ENCODE data around the gene SELPLG.

The SELPLG gene

DNA sequence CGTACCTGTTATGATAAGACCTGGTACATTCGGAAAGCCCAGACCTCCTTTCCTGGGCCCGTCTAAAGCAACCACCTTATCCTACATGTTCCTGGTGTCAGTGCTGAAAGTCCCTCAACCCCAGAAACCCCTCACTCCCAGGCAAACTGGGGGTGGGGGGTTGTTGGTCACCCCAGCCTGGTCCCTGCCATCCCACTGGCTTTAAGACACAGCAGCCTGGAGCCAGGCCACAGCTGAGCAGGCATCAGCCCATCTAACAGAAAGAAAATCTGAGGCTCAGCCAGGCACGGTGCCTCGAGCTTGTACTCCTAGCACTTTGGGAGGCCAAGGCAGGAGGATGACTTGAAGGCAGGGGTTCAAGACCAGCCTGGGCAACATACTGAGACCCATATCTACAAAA lies 4.5 kb downstream of the SELPLG start:
- TF ChIP-seq, protein P1, sequence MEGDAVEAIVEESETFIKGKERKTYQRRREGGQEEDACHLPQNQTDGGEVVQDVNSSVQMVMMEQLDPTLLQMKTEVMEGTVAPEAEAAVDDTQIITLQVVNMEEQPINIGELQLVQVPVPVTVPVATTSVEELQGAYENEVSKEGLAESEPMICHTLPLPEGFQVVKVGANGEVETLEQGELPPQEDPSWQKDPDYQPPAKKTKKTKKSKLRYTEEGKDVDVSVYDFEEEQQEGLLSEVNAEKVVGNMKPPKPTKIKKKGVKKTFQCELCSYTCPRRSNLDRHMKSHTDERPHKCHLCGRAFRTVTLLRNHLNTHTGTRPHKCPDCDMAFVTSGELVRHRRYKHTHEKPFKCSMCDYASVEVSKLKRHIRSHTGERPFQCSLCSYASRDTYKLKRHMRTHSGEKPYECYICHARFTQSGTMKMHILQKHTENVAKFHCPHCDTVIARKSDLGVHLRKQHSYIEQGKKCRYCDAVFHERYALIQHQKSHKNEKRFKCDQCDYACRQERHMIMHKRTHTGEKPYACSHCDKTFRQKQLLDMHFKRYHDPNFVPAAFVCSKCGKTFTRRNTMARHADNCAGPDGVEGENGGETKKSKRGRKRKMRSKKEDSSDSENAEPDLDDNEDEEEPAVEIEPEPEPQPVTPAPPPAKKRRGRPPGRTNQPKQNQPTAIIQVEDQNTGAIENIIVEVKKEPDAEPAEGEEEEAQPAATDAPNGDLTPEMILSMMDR (IDR thresholded peaks at IDR 0.05; ENCODE audit: borderline replicate concordance, insufficient read depth, low read depth, low read length): no peak
- no peak overlapping the region for H3K4me3 ChIP-seq (ENCODE audit: low read depth, low read length)

DNA sequence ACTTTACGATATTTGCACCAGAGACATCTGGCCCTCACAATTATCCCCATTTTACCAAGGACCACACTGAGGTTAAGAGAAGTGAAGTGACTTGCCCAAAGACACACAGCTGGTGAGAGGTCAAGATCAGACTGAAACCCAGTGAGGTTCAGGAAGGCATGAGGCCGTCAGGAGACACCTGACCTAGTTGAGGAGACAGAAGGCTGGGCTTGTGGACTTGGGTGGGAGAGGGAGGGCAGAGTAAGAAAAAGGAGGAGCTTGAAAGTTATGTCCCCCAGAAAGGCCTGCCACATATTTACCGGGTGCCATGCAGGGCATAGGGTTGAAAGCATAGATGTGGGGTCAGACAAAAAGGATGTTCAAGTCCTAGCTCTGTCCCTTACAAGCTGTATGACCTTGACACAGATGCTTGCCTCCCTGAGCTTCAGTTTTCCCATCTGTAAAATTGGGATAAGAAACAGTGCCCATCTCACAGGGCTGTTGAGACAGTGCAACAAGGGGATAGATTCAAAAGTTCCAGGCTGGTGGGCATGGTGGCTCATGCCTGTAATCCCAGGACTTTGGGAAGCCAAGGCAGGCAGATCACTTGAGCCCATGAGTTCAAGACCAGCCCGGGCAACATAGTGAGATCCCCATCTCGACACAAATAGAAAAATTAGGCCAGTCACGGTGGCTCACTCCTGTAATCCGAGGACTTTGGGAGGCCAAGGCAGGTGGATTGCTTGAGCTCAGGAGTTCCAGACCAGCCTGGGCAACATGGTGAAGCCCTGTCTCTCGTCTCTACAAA lies 6.4 kb downstream of the SELPLG start:
- TF ChIP-seq, protein P1 (IDR thresholded peaks at IDR 0.05; ENCODE audit: borderline replicate concordance, insufficient read depth, low read depth, low read length): no peak
- H3K4me3 ChIP-seq (ENCODE audit: low read depth, low read length): no peak overlapping the region

DNA sequence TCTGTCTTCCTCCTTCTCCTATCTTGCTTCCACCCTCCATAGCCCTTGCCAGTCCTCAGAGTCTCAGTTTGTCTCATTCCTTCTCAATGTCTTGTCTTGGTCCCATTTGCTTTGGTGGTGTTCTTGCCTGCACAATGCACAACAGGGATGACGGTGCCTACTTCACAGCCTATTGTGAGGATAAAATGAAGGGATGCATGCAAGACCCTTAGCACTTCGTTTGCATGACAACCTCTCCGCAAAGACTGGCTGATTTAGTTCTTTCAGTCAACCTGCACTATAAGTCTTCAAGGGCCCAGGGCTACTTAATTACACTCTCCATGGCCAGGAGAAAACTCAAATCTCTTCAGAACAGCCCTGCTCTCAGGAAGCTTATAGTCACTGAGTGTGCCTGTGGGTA lies 8.5 kb downstream of the SELPLG start:
- TF ChIP-seq, protein P1 (IDR thresholded peaks at IDR 0.05; ENCODE audit: borderline replicate concordance, insufficient read depth, low read depth, low read length): no peak
- no peak overlapping the region for H3K4me3 ChIP-seq (ENCODE audit: low read depth, low read length)

DNA sequence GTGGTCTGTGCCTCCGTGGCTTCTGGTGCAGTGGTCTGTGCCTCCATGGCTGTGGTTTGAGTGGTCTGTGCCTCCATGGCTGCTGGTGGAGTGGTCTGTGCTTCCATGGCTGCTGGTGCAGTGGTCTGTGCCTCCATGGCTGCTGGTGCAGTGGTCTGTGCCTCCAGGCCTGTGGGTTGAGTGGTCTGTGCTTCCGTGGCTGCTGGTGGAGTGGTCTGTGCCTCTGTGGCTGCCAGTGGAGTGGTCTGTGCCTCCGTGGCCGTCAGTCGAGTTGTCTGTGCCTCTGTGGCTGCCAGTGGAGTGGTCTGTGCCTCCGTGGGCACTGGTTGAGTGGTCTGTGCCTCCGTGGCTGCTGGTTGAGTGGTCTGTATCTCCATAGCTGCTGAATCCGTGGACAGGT lies 10.1 kb downstream of the SELPLG start:
- TF ChIP-seq, protein P1 (IDR thresholded peaks at IDR 0.05; ENCODE audit: borderline replicate concordance, insufficient read depth, low read depth, low read length): no peak
- H3K4me3 ChIP-seq (ENCODE audit: low read depth, low read length): no peak overlapping the region

DNA sequence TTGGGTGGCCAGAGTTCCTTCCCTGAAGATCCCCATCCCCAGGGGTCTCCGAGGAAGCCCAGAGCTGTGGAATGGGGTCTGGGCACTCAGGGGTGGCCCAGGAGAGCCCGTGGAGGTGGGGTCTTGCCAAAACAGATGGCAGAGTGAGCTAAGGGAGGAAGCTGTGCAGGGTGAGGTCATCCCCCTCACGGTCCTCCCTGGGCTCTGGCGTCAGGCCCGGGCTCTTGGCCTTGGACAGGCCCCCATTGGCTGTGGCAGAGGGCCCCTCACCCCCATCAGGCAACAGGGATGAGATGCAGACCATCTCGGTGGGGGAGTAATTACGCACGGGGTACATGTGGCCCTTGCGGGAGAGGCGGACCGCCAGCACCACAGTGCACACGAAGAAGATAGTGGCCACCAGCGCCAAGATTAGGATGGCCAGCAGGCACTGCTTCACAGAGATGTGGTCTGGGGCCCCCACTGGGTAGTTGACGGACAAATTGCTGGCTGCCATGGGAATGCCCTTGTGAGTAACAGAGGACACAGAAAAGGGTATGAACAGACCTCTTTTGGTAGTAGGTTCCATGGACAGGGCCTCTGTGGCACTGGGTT lies 10.7 kb downstream of the SELPLG start:
- TF ChIP-seq, protein P1 (IDR thresholded peaks at IDR 0.05; ENCODE audit: borderline replicate concordance, insufficient read depth, low read depth, low read length): no peak
- no peak overlapping the region for H3K4me3 ChIP-seq (ENCODE audit: low read depth, low read length)

DNA sequence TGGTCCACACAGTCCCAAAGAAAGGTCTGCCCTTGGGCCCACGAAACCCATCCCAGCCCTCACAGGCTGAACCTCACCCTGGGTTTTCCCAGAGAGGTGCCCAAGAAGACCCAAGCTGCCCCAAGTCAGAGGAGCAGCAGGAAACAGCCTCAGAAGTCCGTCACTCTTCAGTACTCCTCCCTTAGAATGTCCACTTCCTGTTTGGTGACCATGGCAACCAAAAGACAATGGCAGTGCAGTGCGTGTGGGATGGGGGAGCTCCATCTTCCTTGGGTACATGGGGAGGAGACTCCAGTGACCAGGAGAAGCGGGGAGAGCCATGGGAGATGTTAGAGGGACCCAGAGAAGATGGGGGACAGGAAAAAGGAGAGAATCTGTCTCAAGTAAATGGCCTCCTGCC lies 11.3 kb downstream of the SELPLG start:
- no peak overlapping the region for H3K4me3 ChIP-seq (ENCODE audit: low read depth, low read length)
- TF ChIP-seq, protein P1 (IDR thresholded peaks at IDR 0.05; ENCODE audit: borderline replicate concordance, insufficient read depth, low read depth, low read length): no peak

DNA sequence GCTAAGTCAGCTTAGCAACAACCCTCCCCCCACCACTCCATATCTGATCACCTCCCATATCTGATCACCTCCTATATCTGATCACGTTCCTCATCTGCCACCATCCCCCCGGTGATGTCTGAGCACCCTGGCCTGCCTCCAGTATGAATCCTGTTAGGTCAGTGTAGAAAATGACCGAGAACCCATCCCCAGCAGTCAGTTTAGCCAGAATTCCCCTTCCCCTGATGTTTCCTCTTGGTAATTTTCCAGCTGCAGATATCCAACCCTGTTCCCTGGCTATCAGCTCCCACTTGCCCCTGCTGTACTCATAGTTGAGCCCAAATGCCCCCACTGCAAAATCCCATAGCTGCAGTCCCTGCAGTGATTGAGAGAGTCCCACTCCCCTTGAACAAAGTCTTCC lies 12.5 kb downstream of the SELPLG start:
- no peak overlapping the region for H3K4me3 ChIP-seq (ENCODE audit: low read depth, low read length)
- TF ChIP-seq, protein P1 (IDR thresholded peaks at IDR 0.05; ENCODE audit: borderline replicate concordance, insufficient read depth, low read depth, low read length): no peak

Measured in GM12875 (cell line).